Heart left ventricle (tissue), 13 donors: ENCODE results near the gene S100A7A.

Experiments
- CTCF ChIP-seq, 12 donors: fragments of 200-600 bp; sonication (generic) in 4 of 12; IDR thresholded peaks; one replicate each; pipeline versions ENCODE4 v1.5.0 to v1.8.0; 2018 to 2022; ENCODE audit warnings: antibody characterized with exemption in 12 of 12, mild to moderate bottlenecking in 5 of 12
- POLR2A ChIP-seq, 2 donors: fragments of 450-650 bp; IDR thresholded peaks; one replicate each; pipeline ENCODE4 v1.6.1; 2017; ENCODE audit warnings: antibody characterized with exemption in 2 of 2, mild to moderate bottlenecking in 2 of 2, moderate library complexity in 2 of 2
- donor health status: ischemic (EF 13 %, LVEDD 7.1; RV severe dilation, severe dysfunction).
- donor health status: DM: no; HTN: yes; CAD: no.
- donor health status: DM: no; HTN: no; CAD: no.
- donor health status: ischemic (EF 25% LVEDD 6.9; RV normal size, moderate dysfunction).
- donor health status: ischemic (EF 25% LVEDD 5.7; RV mildly dilated, moderate dysfunction).
- donor health status: ischemic (EF 35%, LVEDD 5.7; RV mildly dilated, moderate dysfunction).
- donor health status: nonischemic (EF 11% LVEDD 7.7; RV severe dilation, severe dysfunction).
- donor health status: DM: yes; HTN: yes; CAD: no.
- donor health status: PGD.
- donor health status: ischemic (EF 29% LVEDD 5.4; RV normal size, mild dysfunction).
- donor health status: nonischemic (EF 23%, LVEDD 6.1; RV moderate dilation, normal function).

- no peak for TF ChIP-seq CTCF (IDR thresholded peaks at IDR 0.05)
- TF ChIP-seq POLR2A (IDR thresholded peaks at IDR 0.05) = no peak
Measured at GRCh38 chr1:153390938-153391710, 25.2 kb upstream of the S100A7A start, which contains the start of gene S100A8.
